Vagina (tissue), 2 donors: ENCODE measurements around the gene XPO5. TPM values are rescaled to one million over a fixed set of nuclear protein-coding genes. Genes with fewer than 3 reads are reported as not detected.
A peak's percentile ranks its signal among the peaks of the same experiment; 100 is the strongest.
"Not testable (repeated sequence)": the region's sequence is repeated elsewhere in the genome, so short reads cannot be mapped to it uniquely, and the experiment has no call there.

Experiments
- DNase-seq, 2 donors: peaks; one replicate each; pipeline ENCODE4 v3.0.0-alpha.2; 2017; ENCODE audit errors: extremely low spot score in 2 of 2
- H3K27ac ChIP-seq: fragments of 200-600 bp; sonication (generic); one replicate; pipeline ENCODE4 v1.5.1; 2019
- H3K27me3 ChIP-seq: fragments of 200-600 bp; sonication (generic); one replicate; pipeline ENCODE4 v1.5.1; 2019
- H3K36me3 ChIP-seq, 2 donors: fragments of 200-600 bp; sonication (generic); one replicate each; pipeline ENCODE4 v1.5.1; 2017 to 2019
- H3K4me1 ChIP-seq: fragments of 200-600 bp; sonication (generic); one replicate; pipeline ENCODE4 v1.5.1; 2019
- H3K4me3 ChIP-seq, 2 donors: fragments of 200-600 bp; sonication (generic); 1 replicate in 1 of 2; 2 replicates in 1 of 2; pipeline ENCODE4 v1.5.1; 2016 to 2019
- H3K9me3 ChIP-seq: fragments of 200-600 bp; sonication (generic); one replicate; pipeline ENCODE4 v1.5.1; 2019
- CTCF ChIP-seq, 3 experiments: fragments of 450-650 bp in 2 of 3; fragments of 200-600 bp in 1 of 3; sonication (generic) in 1 of 3; IDR thresholded peaks; one replicate each; pipeline ENCODE4 v1.5.1; 2017 to 2019; ENCODE audit warnings: antibody characterized with exemption in 3 of 3, mild to moderate bottlenecking in 2 of 3, moderate library complexity in 2 of 3
- POLR2A ChIP-seq, 2 donors: fragments of 450-650 bp; IDR thresholded peaks; one replicate each; pipeline ENCODE4 v1.6.1; 2017; ENCODE audit warnings: antibody characterized with exemption in 2 of 2, mild to moderate bottlenecking in 2 of 2, moderate library complexity in 2 of 2
- POLR2AphosphoS5 ChIP-seq, 2 donors: sonication (generic); formaldehyde crosslinking; IDR thresholded peaks; one replicate each; pipeline ENCODE4 v1.9.0; 2017; ENCODE audit warnings: antibody characterized with exemption in 2 of 2, mild to moderate bottlenecking in 2 of 2, low read depth in 1 of 2; ENCODE audit not compliant: insufficient read depth in 1 of 2
- intact Hi-C: fragments of 100-400 bp; cut with DNase I; formaldehyde crosslinking; loops from one replicate; pipeline ENCODE4 v1.15.1; 2023
- total RNA-seq: library from RNA; depleted of rRNA; stranded (reverse); fragments of >200 nt; gene quantifications from one replicate; pipeline ENCODE4 v1.2.3, GENCODE V29; 2016

Gene XPO5
- total RNA-seq, 1 donor from 2014 or later = 24.3 TPM

DNA sequence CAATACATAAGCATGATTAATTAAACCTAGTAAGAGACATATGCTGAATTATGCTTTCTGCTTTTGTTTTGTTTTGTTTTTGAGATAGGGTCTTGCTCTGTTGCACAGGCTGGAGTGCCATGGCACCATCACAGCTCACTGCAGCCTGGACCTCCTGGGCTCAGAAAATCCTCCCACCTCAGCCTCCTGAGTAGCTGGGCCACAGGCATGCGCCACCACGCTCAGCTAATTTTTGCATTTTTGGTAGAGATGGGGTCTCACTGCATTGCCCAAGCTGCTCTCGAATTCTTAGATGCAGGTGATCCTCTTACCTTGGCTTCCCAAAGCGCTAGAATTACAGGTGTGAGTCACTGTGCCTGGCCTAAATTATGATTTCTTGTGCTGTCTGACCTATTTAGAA lies 3.8 kb downstream of the XPO5 start:
- TF ChIP-seq CTCF (IDR thresholded peaks at IDR 0.05) (no peak), POLR2A (IDR thresholded peaks at IDR 0.05) (no peak), POLR2AphosphoS5 (IDR thresholded peaks at IDR 0.05; ENCODE audit: insufficient read depth in 1 of 2, low read depth in 1 of 2) (no peak)
- H3K27me3 ChIP-seq = no peaks in the 10 kb centered on the region
- H3K4me3 ChIP-seq = no peak overlapping the region
- no peak overlapping the region for H3K27ac ChIP-seq
- intact Hi-C loops = no loop called here
- no peaks in the 10 kb centered on the region for H3K9me3 ChIP-seq
- peaks cover 0 to 42% of the 10 kb centered on the region in 2 donors for H3K36me3 ChIP-seq
- H3K4me1 ChIP-seq = peaks cover 16% of the 10 kb centered on the region
- no peak for DNase-seq

GRCh38 chr6:43570876-43571441 lies 4.9 kb downstream of the XPO5 start:
- Histone ChIP-seq H3K27me3 (no peaks in the 10 kb centered on the region), H3K4me3 (no peak overlapping the region), H3K36me3 (peaks cover 0 to 53% of the 10 kb centered on the region in 2 donors), H3K9me3 (no peaks in the 10 kb centered on the region), H3K4me1 (peaks cover 7% of the 10 kb centered on the region), H3K27ac (no peak overlapping the region)
- intact Hi-C loops = no loop called here
- DNase-seq = no peak
- TF ChIP-seq POLR2A (IDR thresholded peaks at IDR 0.05) = no peak
- no peak for TF ChIP-seq CTCF (IDR thresholded peaks at IDR 0.05)
- TF ChIP-seq POLR2AphosphoS5 (IDR thresholded peaks at IDR 0.05; ENCODE audit: insufficient read depth in 1 of 2, low read depth in 1 of 2) = peak in 1 of 2 donors; percentile 13

- no peak for TF ChIP-seq POLR2AphosphoS5 (IDR thresholded peaks at IDR 0.05; ENCODE audit: insufficient read depth in 1 of 2, low read depth in 1 of 2)
- TF ChIP-seq CTCF (IDR thresholded peaks at IDR 0.05) = no peak
- TF ChIP-seq POLR2A (IDR thresholded peaks at IDR 0.05) = no peak
- intact Hi-C loops = no loop called here
- H3K27ac ChIP-seq = no peak overlapping the region
- no peak overlapping the region for H3K4me3 ChIP-seq
- no peaks in the 10 kb centered on the region for H3K27me3 ChIP-seq
- peaks cover 0 to 92% of the 10 kb centered on the region in 2 donors for H3K36me3 ChIP-seq
- no peaks in the 10 kb centered on the region for H3K4me1 ChIP-seq
- DNase-seq = no peak
- no peaks in the 10 kb centered on the region for H3K9me3 ChIP-seq
Observed at GRCh38 chr6:43559328-43559727, 16.5 kb downstream of the XPO5 start.

GRCh38 chr6:43557620-43558019 lies 18.2 kb downstream of the XPO5 start:
- DNase-seq, intact Hi-C loops, H3K27me3 ChIP-seq, H3K9me3 ChIP-seq, H3K27ac ChIP-seq, H3K4me3 ChIP-seq, H3K4me1 ChIP-seq: not testable (repeated sequence)
- H3K36me3 ChIP-seq = peaks cover 0 to 93% of the 10 kb centered on the region in 2 donors

- intact Hi-C loops = no loop called here
- TF ChIP-seq POLR2AphosphoS5 (IDR thresholded peaks at IDR 0.05; ENCODE audit: insufficient read depth in 1 of 2, low read depth in 1 of 2) (no peak), CTCF (IDR thresholded peaks at IDR 0.05) (no peak), POLR2A (IDR thresholded peaks at IDR 0.05) (no peak)
Observed at GRCh38 chr6:43547222-43547621, 28.6 kb downstream of the XPO5 start.

More at GRCh38 chr6:43547222-43547621, 28.6 kb downstream of the XPO5 start:
- no peaks in the 10 kb centered on the region for H3K9me3 ChIP-seq
- no peak overlapping the region for H3K27ac ChIP-seq
- peaks cover 6 to 81% of the 10 kb centered on the region in 2 donors for H3K36me3 ChIP-seq
- H3K4me3 ChIP-seq = no peak overlapping the region
- no peaks in the 10 kb centered on the region for H3K27me3 ChIP-seq
- H3K4me1 ChIP-seq = no peaks in the 10 kb centered on the region
- no peak for DNase-seq
